Endometrial microvascular endothelial cells (primary cell): ENCODE data around the gene FOXRED1. TPM values are rescaled to one million over a fixed set of nuclear protein-coding genes. Genes with fewer than 3 reads are reported as not detected.
"Not testable (repeated sequence)": the region's sequence is repeated elsewhere in the genome, so short reads cannot be mapped to it uniquely, and the experiment has no call there.

ENCODE experiments used
- in situ Hi-C: cut with HindIII; loops from 2 replicates; pipeline ENCODE4 v1.10.0; 2017; ENCODE audit warnings: low sequenced_read_pairs, low pct_unique_long_range_greater_than_20kb; ENCODE audit errors: inconsistent ontology term
- total RNA-seq: library from RNA; depleted of rRNA; stranded (reverse); fragments of >200 nt; gene quantifications from one replicate; pipeline ENCODE4 v1.2.3, GENCODE V29; 2015; ENCODE audit errors: inconsistent ontology term

FOXRED1 gene
- 21.6 TPM for total RNA-seq

- in situ Hi-C loops, result no loop called here
Measured at GRCh38 chr11:126268708-126269579, at the start of gene FOXRED1, which contains the start of gene SRPRA. FOXRED1 (plus strand) TSS chr11:126269154; CDS start chr11:126269207, 53 bp downstream. SRPRA (minus strand) TSS chr11:126268895; CDS start chr11:126268804, 91 bp downstream.

- in situ Hi-C loops, result no loop called here
Measured at GRCh38 chr11:126219547-126219946, 49.4 kb upstream of the FOXRED1 start.

GRCh38 chr11:126224647-126225294 lies 44.2 kb upstream of the FOXRED1 start:
- in situ Hi-C loops, result no loop called here

- in situ Hi-C loops, result no loop called here
Measured at GRCh38 chr11:126225295-126225665, 43.7 kb upstream of the FOXRED1 start.

- in situ Hi-C loops, result no loop called here
Measured at GRCh38 chr11:126226334-126227084, 42.4 kb upstream of the FOXRED1 start.

- in situ Hi-C loops, result no loop called here
Measured at GRCh38 chr11:126229858-126230540, 39.0 kb upstream of the FOXRED1 start.

- in situ Hi-C loops, result no loop called here
Measured at GRCh38 chr11:126231725-126232459, 37.1 kb upstream of the FOXRED1 start.

- in situ Hi-C loops, result no loop called here
Measured at GRCh38 chr11:126232683-126233082, 36.3 kb upstream of the FOXRED1 start.

- in situ Hi-C loops, result no loop called here
Measured at GRCh38 chr11:126233391-126233790, 35.6 kb upstream of the FOXRED1 start.

- in situ Hi-C loops, result no loop called here
Measured at GRCh38 chr11:126246636-126247035, 22.3 kb upstream of the FOXRED1 start.

GRCh38 chr11:126253265-126253664 lies 15.7 kb upstream of the FOXRED1 start:
- in situ Hi-C loops, result no loop called here

GRCh38 chr11:126254819-126255218 lies 14.1 kb upstream of the FOXRED1 start:
- in situ Hi-C loops, result no loop called here

- in situ Hi-C loops, result not testable (repeated sequence)
Measured at GRCh38 chr11:126255507-126255906, 13.4 kb upstream of the FOXRED1 start.

- in situ Hi-C loops, result no loop called here
Measured at GRCh38 chr11:126256216-126256615, 12.7 kb upstream of the FOXRED1 start.

GRCh38 chr11:126257144-126257543 lies 11.8 kb upstream of the FOXRED1 start:
- in situ Hi-C loops, result no loop called here

GRCh38 chr11:126257764-126258163 lies 11.2 kb upstream of the FOXRED1 start:
- in situ Hi-C loops, result no loop called here

- in situ Hi-C loops, result no loop called here
Measured at GRCh38 chr11:126262216-126262615, 6.7 kb upstream of the FOXRED1 start.

GRCh38 chr11:126263489-126263888 lies 5.5 kb upstream of the FOXRED1 start:
- in situ Hi-C loops, result no loop called here
